NCI-H1436 (cell line): ENCODE measurements around the gene E2F4.

Experiments used
- DNase-seq: peaks from one replicate; lab custom pipeline; 2025; lab: John Stamatoyannopoulos, UW

The E2F4 gene, protein sequence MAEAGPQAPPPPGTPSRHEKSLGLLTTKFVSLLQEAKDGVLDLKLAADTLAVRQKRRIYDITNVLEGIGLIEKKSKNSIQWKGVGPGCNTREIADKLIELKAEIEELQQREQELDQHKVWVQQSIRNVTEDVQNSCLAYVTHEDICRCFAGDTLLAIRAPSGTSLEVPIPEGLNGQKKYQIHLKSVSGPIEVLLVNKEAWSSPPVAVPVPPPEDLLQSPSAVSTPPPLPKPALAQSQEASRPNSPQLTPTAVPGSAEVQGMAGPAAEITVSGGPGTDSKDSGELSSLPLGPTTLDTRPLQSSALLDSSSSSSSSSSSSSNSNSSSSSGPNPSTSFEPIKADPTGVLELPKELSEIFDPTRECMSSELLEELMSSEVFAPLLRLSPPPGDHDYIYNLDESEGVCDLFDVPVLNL

DNA sequence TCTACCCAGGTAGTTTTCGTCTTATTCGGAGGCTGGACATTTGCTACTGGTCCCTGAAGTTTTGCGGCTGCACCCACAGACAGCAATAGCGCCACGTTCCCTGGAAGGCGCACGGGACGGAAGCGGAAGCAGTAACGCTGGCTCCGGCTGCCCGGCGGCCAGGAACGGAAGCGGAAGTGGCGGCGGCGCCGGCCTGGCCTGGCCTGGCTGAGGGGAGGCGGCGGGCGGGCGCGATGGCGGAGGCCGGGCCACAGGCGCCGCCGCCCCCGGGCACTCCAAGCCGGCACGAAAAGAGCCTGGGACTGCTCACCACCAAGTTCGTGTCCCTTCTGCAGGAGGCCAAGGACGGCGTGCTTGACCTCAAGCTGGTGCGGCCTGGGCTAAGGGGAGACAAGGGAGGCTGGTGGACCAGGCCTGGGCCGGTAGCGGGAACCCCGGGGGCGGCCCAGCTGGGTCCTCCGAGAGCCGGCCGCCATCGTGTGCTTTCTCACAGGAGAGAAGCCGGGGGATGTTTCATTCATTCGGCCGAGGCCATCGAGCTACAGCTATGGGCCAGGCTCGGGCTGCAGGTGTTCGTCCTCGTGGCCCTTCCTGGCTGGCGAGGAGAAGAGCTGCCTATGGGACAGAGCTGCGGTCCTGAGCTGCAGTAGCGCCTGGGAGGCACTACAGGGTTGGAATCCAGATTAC lies at the start of gene E2F4:
Gene E2F4, plus strand, starts transcription at position 161 of the 687 bp plus-strand sequence. Its CDS starts 73 bp downstream, at position 234.
- peak; percentile 85 for DNase-seq

DNA sequence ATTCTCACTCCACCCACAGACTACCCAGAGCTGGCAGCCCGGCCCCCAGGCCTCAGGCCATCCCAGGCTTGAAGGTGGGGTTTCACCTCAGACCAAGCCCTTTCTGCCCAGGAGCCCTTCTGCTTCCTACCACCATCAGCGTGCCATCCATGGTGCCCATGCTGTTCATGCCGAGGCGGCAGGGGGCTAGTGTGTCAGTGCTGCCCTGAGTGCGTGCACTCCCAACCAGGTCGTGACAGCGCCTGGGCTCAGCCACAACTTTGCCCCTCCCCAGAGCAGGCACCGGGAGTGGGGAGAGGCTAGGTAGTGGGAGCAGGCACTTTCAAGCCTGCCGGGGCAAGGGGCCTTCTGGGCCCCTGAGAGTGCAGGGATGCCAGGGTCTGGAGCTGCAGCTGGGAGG lies 49.6 kb upstream of the E2F4 start:
- DNase-seq: no peak

DNA sequence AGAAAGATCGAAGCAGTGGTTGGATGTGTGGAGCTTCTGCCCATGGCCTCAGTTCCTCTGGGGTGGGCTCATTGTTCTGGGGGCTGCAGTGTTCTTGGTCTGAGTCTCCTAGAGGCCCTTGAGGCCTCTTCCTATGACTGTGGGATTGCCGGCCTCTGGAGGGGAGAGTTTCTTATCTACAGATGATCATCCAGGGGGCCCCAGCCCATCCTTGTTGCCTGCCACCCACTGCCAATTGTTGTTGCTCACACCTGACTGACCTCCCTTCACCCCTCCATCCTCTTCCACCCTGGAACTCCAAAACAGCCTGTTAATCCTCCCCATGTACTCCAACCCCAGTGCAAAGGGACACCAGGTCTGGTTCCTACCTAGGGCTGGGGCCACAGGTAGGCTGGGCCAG lies 47.0 kb upstream of the E2F4 start:
- DNase-seq: no peak

DNA sequence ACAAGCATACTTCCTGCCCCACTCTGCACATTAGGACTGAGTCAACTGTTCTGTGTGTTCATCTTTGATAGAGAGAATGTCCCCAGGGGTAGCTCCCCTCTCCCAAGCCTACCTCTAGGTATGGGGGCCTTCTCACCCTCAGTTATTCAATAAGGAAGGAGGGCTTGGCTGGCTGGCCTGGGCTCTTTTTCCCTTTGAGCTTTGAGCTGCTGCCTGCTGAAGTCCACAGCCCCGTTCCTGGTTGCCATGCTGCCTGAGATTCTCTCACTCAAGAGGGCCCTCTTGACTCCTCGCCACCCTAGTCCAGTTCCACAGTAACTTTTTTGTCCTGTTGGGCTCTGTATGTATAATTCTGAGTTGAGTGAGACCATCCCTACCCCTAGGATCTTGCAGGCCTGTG lies 46.2 kb upstream of the E2F4 start:
- no peak for DNase-seq

DNA sequence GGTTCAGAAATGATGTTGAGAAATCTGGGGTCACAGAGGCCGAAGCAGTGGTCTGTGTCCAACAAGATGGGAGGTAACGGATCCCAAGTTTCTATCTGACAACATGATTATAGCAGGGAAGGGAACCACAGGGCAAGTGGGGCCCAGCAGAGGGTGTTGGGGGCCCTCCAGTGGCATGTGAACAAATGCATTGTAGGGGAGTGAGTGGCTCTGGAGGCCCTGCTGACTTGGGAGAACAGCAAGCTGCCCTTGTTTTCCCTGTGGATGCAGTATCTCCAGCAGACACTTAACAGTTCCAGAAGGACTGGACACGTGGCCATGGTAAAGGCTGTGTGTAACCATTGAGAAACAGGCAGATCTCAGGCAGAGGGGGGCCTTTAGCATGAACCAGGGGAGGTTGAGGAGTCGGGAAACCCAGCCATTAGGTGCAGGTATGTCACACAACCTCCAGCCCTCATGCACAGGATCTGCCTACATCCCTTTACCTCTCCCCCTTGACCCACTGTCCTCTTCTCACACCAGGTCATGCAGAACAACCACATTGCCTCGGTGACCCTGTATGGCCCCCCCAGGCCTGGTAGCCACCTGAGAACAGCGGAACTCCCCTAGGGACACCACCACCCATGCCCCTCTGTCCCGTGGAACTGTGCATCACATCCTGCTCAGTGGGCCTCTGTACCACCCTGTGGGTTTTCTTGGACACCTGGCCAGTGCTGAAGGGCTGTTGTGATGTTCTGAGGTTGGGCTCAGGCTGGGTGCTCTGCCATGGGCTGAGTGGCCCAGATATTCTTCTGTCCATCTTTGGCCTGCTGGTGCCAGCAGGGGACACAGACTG lies 45.2 kb upstream of the E2F4 start:
- no peak for DNase-seq

DNA sequence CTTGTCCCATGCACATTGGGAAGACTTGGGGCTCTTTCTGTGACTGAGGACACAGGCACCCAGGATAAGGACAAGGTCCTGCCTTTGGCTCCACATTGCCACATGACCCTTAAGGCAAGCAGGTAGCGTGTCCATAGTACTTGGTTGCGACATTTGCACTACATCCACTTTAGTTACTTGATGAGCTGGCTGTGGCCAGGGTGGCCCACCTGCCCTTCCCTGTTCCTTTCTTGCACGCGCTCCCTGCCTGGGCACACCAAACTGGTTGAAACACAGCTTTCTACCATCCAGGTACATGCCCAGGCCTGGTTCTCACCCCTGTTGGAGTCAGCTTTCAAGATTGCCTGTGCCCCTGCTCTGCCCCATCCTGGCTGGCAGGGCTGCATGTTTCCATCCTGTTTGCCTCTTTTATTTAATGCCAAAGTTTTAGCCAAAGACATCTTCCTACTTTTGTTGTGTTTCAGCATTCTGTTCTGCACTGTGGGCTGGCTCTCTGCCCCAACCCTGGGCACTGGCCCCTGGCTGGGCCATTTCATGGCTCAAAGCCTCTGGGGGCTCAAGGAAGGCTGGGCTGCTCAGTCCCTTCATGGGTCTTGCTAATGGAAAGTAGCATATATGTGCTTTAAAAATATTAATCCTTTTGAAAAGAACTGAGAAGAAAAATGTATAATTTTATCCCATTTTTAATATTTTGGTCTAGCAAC lies 44.4 kb upstream of the E2F4 start:
- DNase-seq: no peak

DNA sequence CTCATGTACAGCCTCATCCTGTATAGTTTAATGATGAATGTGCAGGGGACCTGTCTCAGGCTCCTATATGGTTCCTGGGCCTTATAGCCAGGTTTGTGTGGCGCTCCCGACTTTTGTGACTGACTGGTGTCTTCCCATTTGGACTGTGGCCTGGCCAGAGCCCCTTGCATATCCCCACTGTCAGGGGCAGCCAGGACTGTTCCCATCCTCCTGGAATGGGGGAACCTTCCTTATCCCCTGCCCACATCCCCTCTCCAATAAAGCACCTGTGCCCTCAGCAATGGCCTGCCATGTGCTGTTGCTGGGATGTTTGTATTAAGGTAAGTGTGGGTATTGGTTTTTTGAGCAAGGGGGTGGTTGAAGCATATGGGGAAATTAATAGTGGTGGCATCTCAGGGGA lies 43.7 kb upstream of the E2F4 start:
- no peak for DNase-seq

DNA sequence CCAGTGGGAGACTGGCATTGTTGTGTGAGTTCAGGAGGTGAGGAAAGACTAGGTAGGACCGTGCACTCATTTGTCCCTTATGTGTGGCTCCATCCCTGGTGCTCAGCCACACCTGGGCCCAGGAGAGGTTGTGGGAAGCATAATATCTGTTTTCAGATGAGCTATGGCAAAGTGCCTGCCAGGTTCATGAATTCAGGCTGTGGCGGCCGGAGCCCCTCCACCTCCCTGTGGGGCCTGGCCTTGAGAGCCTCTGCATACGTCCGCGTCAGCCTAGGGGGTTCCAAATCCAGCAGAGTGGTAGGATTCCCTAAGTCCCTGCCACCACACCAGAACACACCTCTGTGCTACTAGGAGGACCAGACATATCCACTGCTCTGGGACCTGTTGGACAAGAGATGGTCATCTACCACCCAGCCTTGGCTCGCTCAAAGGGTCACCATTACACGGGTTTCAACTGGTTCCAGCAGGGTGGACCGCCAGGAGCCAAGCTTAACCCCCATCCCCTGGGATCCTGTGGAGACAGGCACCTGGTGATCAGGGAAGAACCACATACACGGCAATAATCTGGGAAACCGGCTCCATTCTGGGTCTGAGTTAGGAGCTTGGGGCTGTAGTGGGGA lies 43.2 kb upstream of the E2F4 start:
- DNase-seq: no peak

DNA sequence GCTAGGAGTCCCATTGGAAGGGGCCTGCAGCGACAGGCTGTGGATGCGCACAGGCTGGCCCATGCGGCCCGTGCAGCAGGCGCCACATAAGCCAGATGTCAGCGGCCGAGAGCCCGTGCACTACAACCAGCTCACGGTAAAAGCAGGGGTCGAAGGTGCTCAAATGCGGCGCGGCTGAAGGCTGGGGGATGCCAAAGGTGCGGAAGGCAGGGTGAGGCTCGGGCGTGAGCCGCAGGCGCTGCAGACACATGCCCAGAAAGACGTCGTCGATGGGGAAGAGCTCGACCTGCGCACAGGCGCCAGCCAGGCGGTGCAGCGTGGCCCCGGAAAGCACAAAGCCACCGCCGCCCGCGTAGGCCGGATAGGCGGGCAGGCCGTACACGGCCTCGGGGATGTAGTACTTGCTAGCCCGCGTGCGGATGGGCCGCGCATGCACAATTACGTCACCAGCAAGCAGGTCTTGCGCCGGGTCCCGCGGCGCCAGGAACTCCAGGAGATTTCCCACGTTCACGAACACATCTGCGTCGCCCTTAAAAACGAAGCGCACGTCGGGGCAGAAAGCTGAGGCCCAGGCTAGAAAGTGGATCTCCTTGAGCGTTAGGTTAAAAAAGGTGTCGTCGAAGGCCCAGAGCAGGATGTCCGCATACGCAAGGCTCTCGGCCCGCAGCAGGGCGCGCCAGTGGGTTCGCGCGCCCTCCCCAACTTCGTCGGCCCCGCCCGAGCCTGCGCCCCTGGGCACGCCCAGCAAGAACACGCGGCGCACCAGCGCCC lies 42.5 kb upstream of the E2F4 start:
- no peak for DNase-seq

DNA sequence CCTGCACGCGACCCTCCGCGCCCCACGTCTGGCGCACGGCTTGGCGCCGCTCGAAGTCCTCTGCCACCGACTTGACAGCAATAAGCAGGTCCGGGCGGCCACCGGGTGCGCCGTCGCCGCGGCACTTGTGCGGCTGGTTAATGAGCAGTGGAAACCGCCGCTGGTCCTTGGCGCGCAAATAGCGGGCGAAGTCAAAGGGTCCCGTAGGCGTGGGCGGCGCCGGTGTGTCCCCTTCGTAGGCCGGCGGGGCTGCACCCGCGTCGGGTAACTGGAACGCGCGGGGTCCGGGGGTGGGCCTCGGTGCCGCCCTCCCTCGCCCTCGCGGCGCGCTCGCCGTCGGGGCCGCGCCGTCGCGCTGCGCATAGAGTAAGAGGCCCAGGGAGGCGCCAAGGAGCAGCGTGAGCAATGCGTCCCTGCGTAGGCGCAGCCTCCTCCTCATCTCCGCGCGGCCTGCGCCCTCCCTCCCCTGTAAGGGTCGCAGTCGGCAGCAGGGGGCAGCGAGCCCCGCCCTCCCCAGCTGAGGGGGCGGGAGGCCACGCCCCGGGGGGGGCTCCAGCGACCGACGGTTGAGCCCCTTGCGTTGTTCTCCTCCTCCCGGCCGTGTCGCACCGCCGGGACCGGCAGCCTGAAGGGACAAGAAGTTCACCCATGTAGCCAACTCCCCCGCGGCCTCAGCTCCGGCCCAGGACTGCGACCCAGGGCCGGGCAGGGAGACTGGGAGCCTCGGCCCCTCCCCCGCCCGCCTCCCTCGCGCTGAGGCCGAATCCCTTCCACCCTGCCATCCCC lies 41.7 kb upstream of the E2F4 start:
- DNase-seq: peak; percentile 40

DNA sequence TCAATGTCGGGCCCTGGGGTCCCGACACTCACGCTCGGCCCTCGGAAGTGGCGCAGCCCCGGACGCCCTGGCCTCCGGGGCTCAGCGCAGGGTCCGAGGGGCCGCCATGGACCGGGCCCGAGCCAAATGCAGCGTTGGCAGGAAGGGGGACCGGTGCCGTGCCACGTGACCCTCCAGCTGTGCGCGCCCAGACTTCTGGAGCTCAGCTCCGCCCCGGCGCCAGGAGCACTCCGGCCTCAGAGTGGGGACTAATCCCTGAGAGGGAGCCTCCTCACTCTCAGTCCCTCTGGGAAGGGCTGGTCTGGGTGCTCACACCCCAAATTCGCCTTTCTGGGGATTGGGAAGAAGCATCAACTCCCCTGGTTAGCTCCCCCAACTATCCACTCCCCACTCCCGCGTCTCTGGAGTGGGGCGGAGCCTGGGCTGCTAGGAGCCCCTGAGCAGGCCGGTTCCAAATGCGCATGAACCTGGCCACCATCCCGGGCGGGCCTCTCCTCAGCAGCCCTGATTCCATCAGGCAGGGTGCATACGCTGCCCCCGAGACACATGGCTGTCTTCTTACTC lies 41.0 kb upstream of the E2F4 start, which contains the start of gene B3GNT9:
Gene B3GNT9, minus strand, starts transcription at position 166 of the 564 bp plus-strand sequence. CDS start 513 bp downstream, outside the sequence.
- DNase-seq: peak; percentile 50

DNA sequence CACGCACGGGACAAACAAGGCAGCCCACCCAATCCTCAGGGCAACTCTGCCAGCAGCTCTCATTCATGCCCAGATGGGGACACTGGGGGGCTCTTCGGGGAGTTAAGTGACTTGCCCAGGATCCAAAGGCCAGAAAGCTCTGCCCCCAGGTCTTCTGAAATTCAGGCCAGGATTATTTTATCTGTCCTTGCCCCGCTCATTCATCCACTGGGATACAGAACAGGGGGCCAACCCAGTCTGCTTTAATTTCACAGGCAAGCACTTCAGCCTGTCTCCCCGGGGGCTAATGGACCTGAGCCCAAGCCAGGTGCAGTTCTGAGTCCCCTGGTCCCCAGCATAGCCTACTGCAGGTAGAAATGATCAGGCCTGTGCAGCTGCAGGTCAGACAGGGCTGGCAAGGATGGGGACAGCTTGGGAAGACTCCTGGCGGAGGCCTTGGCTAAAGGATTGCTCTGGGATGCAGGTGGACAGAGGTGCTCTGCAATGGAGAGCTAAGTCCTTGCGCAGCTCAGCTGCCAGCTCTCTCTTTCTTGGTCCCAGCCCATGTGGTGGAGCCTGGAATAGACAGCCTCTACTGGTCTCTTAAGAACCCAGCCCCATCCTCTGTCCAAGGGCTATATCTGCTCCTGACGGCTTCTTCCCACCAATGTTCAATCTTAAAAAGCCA lies 40.4 kb upstream of the E2F4 start:
- DNase-seq: no peak

DNA sequence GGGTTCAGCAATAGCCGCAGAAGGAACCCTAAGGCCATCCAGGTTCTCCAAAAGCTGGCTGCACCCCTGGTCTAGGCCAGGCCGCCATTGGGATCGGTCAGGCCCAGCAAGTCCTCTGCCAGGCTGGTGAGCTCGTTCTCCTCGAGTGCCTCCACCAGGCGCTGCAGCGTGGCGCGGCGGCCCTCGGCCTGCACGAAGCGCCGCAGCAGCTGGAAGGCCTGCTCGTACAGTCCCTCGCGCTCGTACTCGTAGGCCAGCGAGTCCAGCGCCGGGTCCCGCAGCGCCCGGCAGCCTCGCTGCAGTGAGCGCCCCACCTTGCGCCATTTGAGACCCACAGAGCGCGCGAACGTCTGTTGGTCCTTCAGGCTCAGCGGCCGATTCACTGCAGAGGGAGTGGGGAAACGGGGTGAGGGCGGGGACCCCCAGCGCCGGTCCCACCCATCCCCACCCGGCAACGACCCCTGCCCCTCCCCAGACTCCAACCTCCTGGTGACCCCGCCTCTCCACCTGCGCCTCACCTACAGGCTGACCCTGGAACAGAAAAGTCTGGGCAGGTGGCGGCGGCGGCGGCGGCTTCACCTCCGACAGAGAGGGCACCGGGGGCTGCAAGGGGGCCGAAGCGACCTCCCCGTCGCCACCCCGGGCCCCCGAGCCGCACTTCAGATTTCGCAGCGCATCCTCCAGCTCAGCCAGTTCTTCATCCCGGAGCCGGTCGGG lies 37.2 kb upstream of the E2F4 start:
- DNase-seq: no peak

DNA sequence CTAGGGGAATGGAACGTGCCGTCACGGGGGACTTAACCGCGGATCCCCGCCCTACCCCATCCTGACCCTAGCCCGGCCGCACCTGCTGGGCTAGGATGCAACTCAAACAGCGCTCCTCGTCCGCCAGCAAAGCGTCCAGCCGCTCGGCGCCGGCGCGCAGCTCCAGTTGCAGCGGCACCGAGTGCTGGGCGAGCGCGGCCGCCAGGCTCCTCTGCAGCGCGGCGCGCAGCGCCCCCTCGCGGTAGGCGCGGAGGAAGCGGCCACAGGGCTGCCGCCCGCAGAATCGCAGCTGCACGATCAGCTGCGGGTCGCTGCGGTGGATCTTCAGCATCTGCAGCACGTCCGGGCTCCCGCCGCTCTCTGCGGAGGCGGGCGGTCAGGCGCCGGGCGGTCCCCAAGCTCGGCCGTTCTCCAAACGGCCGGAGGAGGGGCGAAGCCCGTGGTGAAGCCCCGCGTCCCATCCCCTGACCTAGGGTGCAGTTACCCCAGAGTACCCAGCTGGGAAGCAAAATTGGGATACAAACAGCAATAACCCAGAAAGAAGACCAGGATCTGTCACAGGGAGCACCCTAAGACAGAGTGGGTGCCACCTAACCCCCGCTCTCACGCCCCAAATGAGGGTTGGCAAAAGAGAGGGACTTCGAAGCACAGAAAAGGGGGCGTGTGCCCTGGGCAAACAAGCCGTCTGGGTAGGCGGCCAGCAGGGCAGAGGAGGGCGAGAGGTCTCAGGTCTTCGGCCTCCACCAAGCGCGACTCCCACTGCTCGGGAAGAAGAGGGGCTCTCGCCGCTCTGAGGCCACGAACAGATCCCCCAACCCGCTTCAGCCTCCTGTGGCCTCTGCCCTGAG lies 36.4 kb upstream of the E2F4 start:
- DNase-seq: peak; percentile 66

DNA sequence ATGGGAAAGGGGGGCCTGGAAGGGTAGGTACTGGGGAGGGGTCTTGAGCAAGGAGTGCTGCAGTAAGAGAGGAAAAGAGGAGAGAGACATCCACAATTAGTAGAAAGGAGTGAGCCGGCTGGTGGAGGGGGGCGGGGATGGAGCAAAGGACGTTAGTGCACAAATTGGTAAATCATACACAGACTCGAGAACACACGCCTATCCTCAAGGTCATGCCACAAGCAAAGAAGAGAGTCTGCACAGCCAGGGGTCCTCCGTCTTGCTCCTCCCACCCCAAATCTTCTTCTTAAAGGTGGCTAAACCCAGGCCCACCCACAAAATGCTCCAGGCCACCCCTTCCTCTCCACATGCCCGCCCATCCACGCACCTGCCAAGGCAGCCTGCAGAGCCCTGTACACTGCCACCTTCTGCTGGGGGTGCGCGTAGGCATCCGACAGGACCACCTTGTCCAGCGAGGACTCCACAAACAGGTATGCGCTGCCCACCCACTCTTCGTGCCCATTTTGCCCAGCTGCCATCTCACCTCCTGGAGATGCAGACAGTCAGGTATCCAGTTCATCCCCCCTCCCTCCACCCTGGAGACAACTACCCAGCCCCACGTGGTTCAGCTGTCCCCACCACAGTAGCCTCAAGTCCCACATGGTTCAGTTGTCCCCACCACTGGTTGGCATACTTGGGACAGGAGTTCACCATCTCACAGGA lies 35.7 kb upstream of the E2F4 start:
- DNase-seq: no peak

DNA sequence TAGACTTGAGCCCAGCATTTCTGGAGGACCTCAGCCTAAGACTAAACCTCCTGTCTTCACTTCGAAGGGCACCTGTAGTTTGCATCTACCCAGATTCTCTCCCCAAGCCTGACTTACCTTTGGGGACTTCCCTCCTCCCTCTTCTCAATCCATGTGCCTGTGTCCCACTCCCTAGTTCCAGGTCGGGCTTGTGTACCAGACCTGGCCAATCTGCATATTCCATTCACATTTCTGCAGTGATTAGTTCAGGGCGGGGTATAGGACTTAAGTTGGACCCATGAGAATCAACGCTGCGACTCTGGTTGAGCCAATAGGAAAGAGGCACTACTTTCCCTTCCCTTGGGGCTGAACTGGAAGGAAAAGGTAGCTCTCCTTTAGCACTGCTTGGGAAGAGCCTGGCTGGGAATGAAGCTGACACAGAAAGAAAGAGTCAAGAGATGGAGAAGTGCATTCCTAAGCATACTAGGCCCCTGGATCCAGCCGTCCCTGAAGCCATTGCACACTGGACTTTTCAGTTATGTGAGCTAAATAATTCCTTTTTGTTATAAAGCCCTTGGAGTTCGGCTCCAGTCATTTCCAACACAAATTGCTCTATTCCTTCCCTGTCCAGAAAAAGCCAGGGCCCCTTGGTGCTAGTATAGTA lies 34.7 kb upstream of the E2F4 start:
- DNase-seq: no peak
